GM12878 (cell line): ENCODE measurements around the gene HEMK1. TPM values are rescaled to one million over a fixed set of nuclear protein-coding genes. Genes with fewer than 3 reads are reported as not detected.

ENCODE experiments used
- CEBPB ChIP-seq, 2 experiments: fragments of 150-350 bp in 1 of 2; IDR thresholded peaks; 2 replicates each; pipeline ENCODE4 v1.6.1; 2012 to 2014; ENCODE audit warnings: low read depth in 2 of 2, low read length in 2 of 2, borderline replicate concordance in 1 of 2, inconsistent platforms in 1 of 2
- CHD1 ChIP-seq: IDR thresholded peaks from 2 replicates; pipeline ENCODE4 v1.6.1; 2012; ENCODE audit warnings: low read depth, low read length, improper control_type of control experiment
- EGR1 ChIP-seq, 2 experiments: IDR thresholded peaks; 1 replicate in 1 of 2; 2 replicates in 1 of 2; pipeline ENCODE4 v1.6.1; 2011 to 2012; ENCODE audit warnings: low read depth in 2 of 2, low read length in 2 of 2, borderline replicate concordance in 1 of 2, mild to moderate bottlenecking in 1 of 2, moderate library complexity in 1 of 2
- IRF4 ChIP-seq: IDR thresholded peaks from 2 replicates; pipeline ENCODE4 v1.6.1; 2011; ENCODE audit warnings: low read depth, low read length
- MXI1 ChIP-seq: fragments of 150-350 bp; IDR thresholded peaks from 2 replicates; pipeline ENCODE4 v1.6.1; 2011; ENCODE audit warnings: low read depth, mild to moderate bottlenecking, inconsistent platforms, low read length, improper control_type of control experiment
- SIN3A ChIP-seq: IDR thresholded peaks from 2 replicates; pipeline ENCODE4 v1.6.1; 2012; ENCODE audit warnings: low read depth, low read length, improper control_type of control experiment
- SPI1 ChIP-seq: IDR thresholded peaks from 2 replicates; pipeline ENCODE4 v1.6.1; 2011; ENCODE audit warnings: low read depth, mild to moderate bottlenecking, low read length, moderate library complexity, borderline replicate concordance; ENCODE audit not compliant: insufficient read depth
- TBL1XR1 ChIP-seq: IDR thresholded peaks from 2 replicates; pipeline ENCODE4 v1.6.1; 2012; ENCODE audit warnings: low read depth, low read length, improper control_type of control experiment
- YBX1 ChIP-seq: fragments of 450-650 bp; IDR thresholded peaks from 2 replicates; pipeline ENCODE4 v1.6.1; 2016; ENCODE audit warnings: antibody characterized with exemption
- polyA plus RNA-seq, 11 experiments: library from polyadenylated mRNA; depleted of rRNA in 4 of 11; unstranded in 6 of 11; stranded (reverse) in 5 of 11; fragments of >200 nt; fragmentation: Nextera tagmentation in 4 of 11; fragmentation: Illumina TruSeq in 1 of 11; extraction: Ambion mirVana in 4 of 11; extraction: Trizol in 1 of 11; gene quantifications; 1 replicate in 1 of 11; 2 replicates in 10 of 11; pipeline versions ENCODE4 v1.2.1 to v1.2.3, GENCODE V29; 2011 to 2016; ENCODE audit warnings: inconsistent platforms in 2 of 11, missing spikeins in 2 of 11, low read depth in 1 of 11
- total RNA-seq, 4 experiments: library from RNA; depleted of rRNA in 3 of 4; stranded (reverse); fragments of >200 nt in 3 of 4; fragmentation: Illumina TruSeq in 1 of 4; extraction: Trizol in 1 of 4; gene quantifications; 2 replicates each; pipeline versions ENCODE4 v1.2.1 to v1.2.3, GENCODE V29; 2013 to 2021
- TF ChIP-seq, protein P1 (sequence below): fragments of 450-650 bp; IDR thresholded peaks from 2 replicates; pipeline ENCODE4 v1.6.1; 2018; ENCODE audit warnings: mild to moderate bottlenecking, low read depth, moderate library complexity; ENCODE audit not compliant: partially characterized antibody
- TF ChIP-seq, protein P2 (sequence below): IDR thresholded peaks from 2 replicates; pipeline ENCODE4 v1.6.1; 2012; ENCODE audit warnings: low read depth, low read length, improper control_type of control experiment
- TF ChIP-seq, protein P3 (sequence below): IDR thresholded peaks from 2 replicates; pipeline ENCODE4 v1.6.1; 2012; ENCODE audit warnings: improper control_type of control experiment, low read depth, low read length; ENCODE audit not compliant: insufficient replicate concordance
- TF ChIP-seq, protein P4 (sequence below): IDR thresholded peaks from 2 replicates; pipeline ENCODE4 v1.6.1; 2011; ENCODE audit warnings: mild to moderate bottlenecking, low read depth, low read length, moderate library complexity; ENCODE audit not compliant: insufficient replicate concordance

Gene HEMK1
- total and polyA plus RNA-seq, 10 of the 15 experiments (the other 5 are each of a cell fraction or from before 2014, with no cell fraction given) = 2.8 to 19.0 (median 12.0) TPM

DNA sequence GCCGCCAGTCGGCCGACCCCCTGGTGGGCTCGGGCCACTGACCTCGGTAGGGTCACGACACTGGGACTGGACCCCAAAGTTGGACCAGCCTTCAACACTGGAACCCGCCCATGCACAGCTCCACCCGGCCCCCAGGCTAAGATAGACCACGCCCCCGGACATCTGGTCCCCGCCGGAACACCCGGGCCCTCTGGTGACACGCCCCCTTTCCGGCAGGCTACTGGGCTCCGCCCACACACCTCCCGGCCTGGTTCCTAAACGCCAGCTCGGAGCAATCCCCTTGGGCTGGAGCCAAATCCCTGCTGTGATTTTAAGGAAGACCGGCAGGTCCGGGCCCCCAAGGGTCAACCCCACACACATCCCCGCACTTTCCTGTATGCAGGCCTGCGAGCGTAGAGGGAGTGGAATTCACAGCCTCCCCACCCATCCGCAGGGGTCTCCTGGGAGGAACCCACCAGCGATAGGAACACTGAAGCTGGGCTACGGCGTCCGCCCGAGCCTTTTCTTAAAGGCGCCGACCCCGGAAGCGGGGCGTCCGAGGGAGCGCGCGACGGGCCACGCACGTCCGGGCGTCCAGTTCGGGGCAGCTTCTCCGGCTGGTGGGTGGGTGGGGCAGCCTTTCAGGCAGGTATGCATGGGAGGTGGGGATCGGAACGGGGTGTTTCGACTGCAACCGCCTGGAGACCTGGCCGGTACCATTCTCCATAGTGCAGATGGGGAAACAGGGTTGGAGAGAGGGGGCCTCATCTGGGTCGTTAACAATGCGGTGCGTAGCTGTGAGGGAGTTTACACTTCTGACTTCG, at the start of gene HEMK1 (continued):
- TF ChIP-seq CEBPB (IDR thresholded peaks at IDR 0.05; ENCODE audit: borderline replicate concordance in 1 of 2, low read depth in 2 of 2, low read length in 2 of 2) = no peak
- TF ChIP-seq SPI1 = no peak
- TF ChIP-seq SIN3A = peak; percentile 31
- TF ChIP-seq CHD1 = no peak
- TF ChIP-seq, protein P1, sequence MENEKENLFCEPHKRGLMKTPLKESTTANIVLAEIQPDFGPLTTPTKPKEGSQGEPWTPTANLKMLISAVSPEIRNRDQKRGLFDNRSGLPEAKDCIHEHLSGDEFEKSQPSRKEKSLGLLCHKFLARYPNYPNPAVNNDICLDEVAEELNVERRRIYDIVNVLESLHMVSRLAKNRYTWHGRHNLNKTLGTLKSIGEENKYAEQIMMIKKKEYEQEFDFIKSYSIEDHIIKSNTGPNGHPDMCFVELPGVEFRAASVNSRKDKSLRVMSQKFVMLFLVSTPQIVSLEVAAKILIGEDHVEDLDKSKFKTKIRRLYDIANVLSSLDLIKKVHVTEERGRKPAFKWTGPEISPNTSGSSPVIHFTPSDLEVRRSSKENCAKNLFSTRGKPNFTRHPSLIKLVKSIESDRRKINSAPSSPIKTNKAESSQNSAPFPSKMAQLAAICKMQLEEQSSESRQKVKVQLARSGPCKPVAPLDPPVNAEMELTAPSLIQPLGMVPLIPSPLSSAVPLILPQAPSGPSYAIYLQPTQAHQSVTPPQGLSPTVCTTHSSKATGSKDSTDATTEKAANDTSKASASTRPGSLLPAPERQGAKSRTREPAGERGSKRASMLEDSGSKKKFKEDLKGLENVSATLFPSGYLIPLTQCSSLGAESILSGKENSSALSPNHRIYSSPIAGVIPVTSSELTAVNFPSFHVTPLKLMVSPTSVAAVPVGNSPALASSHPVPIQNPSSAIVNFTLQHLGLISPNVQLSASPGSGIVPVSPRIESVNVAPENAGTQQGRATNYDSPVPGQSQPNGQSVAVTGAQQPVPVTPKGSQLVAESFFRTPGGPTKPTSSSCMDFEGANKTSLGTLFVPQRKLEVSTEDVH = peak; percentile 87
- TF ChIP-seq YBX1 = no peak
- TF ChIP-seq, protein P2, sequence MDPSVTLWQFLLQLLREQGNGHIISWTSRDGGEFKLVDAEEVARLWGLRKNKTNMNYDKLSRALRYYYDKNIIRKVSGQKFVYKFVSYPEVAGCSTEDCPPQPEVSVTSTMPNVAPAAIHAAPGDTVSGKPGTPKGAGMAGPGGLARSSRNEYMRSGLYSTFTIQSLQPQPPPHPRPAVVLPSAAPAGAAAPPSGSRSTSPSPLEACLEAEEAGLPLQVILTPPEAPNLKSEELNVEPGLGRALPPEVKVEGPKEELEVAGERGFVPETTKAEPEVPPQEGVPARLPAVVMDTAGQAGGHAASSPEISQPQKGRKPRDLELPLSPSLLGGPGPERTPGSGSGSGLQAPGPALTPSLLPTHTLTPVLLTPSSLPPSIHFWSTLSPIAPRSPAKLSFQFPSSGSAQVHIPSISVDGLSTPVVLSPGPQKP = peak; percentile 57; the same call in 1 of the 2 replicates
- TF ChIP-seq TBL1XR1 = no peak; the same call in 1 of the 2 replicates
- TF ChIP-seq, protein P3, sequence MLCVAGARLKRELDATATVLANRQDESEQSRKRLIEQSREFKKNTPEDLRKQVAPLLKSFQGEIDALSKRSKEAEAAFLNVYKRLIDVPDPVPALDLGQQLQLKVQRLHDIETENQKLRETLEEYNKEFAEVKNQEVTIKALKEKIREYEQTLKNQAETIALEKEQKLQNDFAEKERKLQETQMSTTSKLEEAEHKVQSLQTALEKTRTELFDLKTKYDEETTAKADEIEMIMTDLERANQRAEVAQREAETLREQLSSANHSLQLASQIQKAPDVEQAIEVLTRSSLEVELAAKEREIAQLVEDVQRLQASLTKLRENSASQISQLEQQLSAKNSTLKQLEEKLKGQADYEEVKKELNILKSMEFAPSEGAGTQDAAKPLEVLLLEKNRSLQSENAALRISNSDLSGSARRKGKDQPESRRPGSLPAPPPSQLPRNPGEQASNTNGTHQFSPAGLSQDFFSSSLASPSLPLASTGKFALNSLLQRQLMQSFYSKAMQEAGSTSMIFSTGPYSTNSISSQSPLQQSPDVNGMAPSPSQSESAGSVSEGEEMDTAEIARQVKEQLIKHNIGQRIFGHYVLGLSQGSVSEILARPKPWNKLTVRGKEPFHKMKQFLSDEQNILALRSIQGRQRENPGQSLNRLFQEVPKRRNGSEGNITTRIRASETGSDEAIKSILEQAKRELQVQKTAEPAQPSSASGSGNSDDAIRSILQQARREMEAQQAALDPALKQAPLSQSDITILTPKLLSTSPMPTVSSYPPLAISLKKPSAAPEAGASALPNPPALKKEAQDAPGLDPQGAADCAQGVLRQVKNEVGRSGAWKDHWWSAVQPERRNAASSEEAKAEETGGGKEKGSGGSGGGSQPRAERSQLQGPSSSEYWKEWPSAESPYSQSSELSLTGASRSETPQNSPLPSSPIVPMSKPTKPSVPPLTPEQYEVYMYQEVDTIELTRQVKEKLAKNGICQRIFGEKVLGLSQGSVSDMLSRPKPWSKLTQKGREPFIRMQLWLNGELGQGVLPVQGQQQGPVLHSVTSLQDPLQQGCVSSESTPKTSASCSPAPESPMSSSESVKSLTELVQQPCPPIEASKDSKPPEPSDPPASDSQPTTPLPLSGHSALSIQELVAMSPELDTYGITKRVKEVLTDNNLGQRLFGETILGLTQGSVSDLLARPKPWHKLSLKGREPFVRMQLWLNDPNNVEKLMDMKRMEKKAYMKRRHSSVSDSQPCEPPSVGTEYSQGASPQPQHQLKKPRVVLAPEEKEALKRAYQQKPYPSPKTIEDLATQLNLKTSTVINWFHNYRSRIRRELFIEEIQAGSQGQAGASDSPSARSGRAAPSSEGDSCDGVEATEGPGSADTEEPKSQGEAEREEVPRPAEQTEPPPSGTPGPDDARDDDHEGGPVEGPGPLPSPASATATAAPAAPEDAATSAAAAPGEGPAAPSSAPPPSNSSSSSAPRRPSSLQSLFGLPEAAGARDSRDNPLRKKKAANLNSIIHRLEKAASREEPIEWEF = no peak
- TF ChIP-seq EGR1 (IDR thresholded peaks at IDR 0.05; ENCODE audit: borderline replicate concordance in 1 of 2, low read depth in 2 of 2, low read length in 2 of 2) = peak; percentile 65 to 88
- TF ChIP-seq MXI1 = 0 out of 2 replicates have a peak, but pooled peaks have one; percentile 76
- TF ChIP-seq IRF4 = no peak
- TF ChIP-seq, protein P4, sequence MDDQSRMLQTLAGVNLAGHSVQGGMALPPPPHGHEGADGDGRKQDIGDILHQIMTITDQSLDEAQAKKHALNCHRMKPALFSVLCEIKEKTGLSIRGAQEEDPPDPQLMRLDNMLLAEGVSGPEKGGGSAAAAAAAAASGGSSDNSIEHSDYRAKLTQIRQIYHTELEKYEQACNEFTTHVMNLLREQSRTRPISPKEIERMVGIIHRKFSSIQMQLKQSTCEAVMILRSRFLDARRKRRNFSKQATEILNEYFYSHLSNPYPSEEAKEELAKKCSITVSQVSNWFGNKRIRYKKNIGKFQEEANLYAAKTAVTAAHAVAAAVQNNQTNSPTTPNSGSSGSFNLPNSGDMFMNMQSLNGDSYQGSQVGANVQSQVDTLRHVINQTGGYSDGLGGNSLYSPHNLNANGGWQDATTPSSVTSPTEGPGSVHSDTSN = no peak
